Measurements from ENCODE around the gene RPA3. TPM values are rescaled to one million over a fixed set of nuclear protein-coding genes. Genes with fewer than 3 reads are reported as not detected.
A peak's percentile ranks its signal among the peaks of the same experiment; 100 is the strongest.

RPA3 gene
- total and polyA plus RNA-seq, 2 donors from 2014 or later = 33.7 to 59.4 TPM

DNA sequence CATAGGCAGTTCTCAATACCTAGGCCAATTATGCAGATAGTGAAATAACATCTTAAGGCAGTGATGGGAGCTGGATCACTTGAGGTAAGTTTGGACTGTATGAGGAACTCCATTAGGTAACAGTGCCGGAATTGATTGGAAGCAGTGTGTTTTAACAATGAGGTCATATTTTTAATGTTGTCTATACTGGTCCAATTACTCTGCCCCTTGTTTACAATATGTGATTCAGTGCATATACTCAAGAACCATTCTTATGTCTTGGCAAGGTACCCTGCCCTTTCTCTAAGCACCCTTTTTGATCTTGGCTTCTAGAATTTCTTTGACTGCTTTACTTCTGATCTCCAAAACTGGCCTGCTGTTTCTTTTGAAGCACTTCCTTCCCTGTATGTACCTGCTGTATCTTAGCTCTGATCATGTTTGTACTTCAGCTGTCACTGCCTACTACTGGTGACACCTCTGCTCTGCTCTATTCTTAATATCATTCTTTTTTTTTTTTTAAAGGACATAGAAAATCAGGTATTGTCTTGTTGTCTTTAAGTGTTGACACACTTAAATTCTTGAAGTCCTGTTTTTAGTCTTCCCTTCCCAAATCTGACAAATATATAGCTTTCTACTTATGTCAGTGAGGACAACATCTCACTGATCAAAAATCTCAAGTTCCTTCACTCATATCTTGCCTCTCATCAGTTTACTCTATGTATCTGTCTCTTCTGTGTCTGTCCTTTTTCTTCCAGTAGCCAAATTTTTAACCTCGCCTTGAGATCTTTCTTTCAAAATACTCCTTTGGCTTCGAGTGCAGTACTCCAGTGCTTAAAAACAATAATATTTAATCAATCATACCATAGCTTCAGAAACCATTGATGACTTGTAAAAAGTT, 46.4 kb upstream of the RPA3 start:
- no peak for FAIRE-seq
- Histone ChIP-seq H3K27me3 (ENCODE audit: control insufficient read depth, insufficient read depth, low read length) (no peaks in the 10 kb centered on the region), H3K4me1 (ENCODE audit: control insufficient read depth in 2 of 3, insufficient read depth in 2 of 3, low read depth in 1 of 3, low read length in 3 of 3) (no peaks in the 10 kb centered on the region), H3K9me3 (ENCODE audit: control insufficient read depth in 2 of 3, insufficient read depth in 1 of 3, low read length in 3 of 3) (no peaks in the 10 kb centered on the region), H3K9ac (ENCODE audit: low read length in 3 of 3) (no peak overlapping the region), H3K27ac (ENCODE audit: low read depth in 2 of 2, low read length in 2 of 2) (no peak overlapping the region), H3K36me3 (ENCODE audit: control insufficient read depth in 2 of 3, insufficient read depth in 3 of 3, low read length in 3 of 3) (no peaks in the 10 kb centered on the region), H3K4me3 (ENCODE audit: low read length in 3 of 3) (no peak overlapping the region)
- intact Hi-C loops (cut with DNase I) = no loop called here
- TF ChIP-seq, protein P1, sequence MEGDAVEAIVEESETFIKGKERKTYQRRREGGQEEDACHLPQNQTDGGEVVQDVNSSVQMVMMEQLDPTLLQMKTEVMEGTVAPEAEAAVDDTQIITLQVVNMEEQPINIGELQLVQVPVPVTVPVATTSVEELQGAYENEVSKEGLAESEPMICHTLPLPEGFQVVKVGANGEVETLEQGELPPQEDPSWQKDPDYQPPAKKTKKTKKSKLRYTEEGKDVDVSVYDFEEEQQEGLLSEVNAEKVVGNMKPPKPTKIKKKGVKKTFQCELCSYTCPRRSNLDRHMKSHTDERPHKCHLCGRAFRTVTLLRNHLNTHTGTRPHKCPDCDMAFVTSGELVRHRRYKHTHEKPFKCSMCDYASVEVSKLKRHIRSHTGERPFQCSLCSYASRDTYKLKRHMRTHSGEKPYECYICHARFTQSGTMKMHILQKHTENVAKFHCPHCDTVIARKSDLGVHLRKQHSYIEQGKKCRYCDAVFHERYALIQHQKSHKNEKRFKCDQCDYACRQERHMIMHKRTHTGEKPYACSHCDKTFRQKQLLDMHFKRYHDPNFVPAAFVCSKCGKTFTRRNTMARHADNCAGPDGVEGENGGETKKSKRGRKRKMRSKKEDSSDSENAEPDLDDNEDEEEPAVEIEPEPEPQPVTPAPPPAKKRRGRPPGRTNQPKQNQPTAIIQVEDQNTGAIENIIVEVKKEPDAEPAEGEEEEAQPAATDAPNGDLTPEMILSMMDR (IDR thresholded peaks at IDR 0.05; ENCODE audit: borderline replicate concordance, extremely low read depth, insufficient read depth) = no peak
- no peak for DNase-seq

DNA sequence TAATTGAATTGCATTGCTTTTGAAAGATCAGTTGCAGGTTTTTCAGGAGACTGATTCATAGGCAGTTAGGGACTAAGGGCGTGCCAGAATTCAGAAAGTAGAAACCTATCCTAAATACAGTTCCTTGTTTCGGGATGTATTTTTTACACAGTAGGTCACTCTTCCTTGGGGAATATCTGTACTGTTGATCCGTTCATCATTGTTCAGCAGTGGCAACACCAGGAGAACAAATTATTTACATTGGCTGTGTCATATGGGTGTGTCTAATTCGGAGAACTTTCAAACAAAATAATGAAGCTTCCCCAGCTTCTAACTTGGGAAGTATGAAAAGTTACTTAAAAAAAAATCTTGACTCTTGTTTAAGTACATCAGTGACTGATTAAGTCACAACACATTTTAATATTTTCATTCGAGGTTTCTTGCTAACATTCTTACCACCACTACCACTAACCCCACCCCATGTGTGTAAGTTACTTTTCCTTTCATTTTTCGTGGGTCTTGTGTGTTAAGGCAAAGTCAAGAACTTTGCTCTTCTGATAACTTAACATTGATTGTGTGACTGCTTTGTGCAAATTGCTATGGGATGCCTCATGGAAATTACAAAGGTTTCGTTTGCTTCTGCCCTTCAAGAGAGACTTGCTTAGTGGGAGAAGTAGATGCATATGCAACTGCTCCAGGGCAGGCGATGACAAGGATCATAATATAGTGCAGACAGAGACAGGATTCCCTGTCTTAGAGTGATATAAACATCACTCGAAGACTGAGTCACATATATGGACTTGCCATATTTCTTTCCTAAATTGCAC, 43.8 kb upstream of the RPA3 start:
- no peak for FAIRE-seq
- peak in 1 of 5 donors; percentile 33 for DNase-seq
- Histone ChIP-seq H3K4me1 (ENCODE audit: control insufficient read depth in 2 of 3, insufficient read depth in 2 of 3, low read depth in 1 of 3, low read length in 3 of 3) (no peaks in the 10 kb centered on the region), H3K27me3 (ENCODE audit: control insufficient read depth, insufficient read depth, low read length) (no peaks in the 10 kb centered on the region), H3K36me3 (ENCODE audit: control insufficient read depth in 2 of 3, insufficient read depth in 3 of 3, low read length in 3 of 3) (no peaks in the 10 kb centered on the region), H3K4me3 (ENCODE audit: low read length in 3 of 3) (peak overlapping the region in 2 of 3 donors; percentile 52 to 74), H3K9me3 (ENCODE audit: control insufficient read depth in 2 of 3, insufficient read depth in 1 of 3, low read length in 3 of 3) (no peaks in the 10 kb centered on the region), H3K27ac (ENCODE audit: low read depth in 2 of 2, low read length in 2 of 2) (peak overlapping the region in 1 of 2 donors; percentile 20), H3K9ac (ENCODE audit: low read length in 3 of 3) (peak overlapping the region in 1 of 3 donors; percentile 29)
- intact Hi-C loops (cut with DNase I) = no loop called here
- TF ChIP-seq, protein P1 (IDR thresholded peaks at IDR 0.05; ENCODE audit: borderline replicate concordance, extremely low read depth, insufficient read depth) = no peak

DNA sequence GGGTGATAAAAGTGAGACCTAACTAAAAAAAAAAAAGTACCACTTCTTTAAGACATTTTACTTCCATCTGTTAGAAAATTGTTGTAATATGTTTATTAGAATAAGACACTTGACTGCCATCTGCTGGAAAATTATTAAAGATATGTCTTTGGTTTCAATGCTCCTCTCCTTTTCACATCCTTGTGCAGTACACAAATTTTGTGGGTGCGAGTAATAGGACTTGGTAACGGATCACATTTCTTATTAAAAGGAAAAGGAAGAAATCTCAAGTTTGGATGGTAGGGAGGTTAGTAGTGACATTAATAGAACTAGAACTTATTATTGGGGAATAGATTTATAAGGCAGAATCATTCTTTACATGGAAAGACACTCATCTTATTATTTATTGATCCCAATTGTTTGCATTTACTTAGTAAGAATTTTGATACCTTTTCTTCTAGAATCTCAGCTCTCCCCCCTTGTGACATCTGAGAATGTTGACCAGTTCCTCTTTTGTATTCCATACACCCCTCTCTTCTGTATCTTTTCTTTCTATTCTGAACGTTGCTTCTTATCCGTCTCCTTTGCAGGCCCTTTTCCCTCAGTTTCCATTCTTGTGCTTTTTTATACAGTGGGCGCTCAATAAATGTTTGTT, 43.0 kb upstream of the RPA3 start:
- TF ChIP-seq, protein P1 (IDR thresholded peaks at IDR 0.05; ENCODE audit: borderline replicate concordance, extremely low read depth, insufficient read depth) = peak; percentile 13
- H3K9ac ChIP-seq (ENCODE audit: low read length in 3 of 3) = no peak overlapping the region
- no peaks in the 10 kb centered on the region for H3K4me1 ChIP-seq (ENCODE audit: control insufficient read depth in 2 of 3, insufficient read depth in 2 of 3, low read depth in 1 of 3, low read length in 3 of 3)
- no peaks in the 10 kb centered on the region for H3K27me3 ChIP-seq (ENCODE audit: control insufficient read depth, insufficient read depth, low read length)
- H3K9me3 ChIP-seq (ENCODE audit: control insufficient read depth in 2 of 3, insufficient read depth in 1 of 3, low read length in 3 of 3) = no peaks in the 10 kb centered on the region
- FAIRE-seq (peak; percentile 92), DNase-seq (peak in 1 of 5 donors; percentile 39)
- peak overlapping the region in 2 of 3 donors; percentile 52 to 74 for H3K4me3 ChIP-seq (ENCODE audit: low read length in 3 of 3)
- no peaks in the 10 kb centered on the region for H3K36me3 ChIP-seq (ENCODE audit: control insufficient read depth in 2 of 3, insufficient read depth in 3 of 3, low read length in 3 of 3)
- intact Hi-C loops (cut with DNase I) = no loop called here
- no peak overlapping the region for H3K27ac ChIP-seq (ENCODE audit: low read depth in 2 of 2, low read length in 2 of 2)

All from kidney (tissue), 14 donors.